Spleen (tissue), 7 donors: ENCODE results near the gene MBD3L5.
A peak's percentile ranks its signal among the peaks of the same experiment; 100 is the strongest.

ENCODE experiments used
- CTCF ChIP-seq, 11 experiments: fragments of 200-600 bp in 7 of 11; fragments of 450-650 bp in 4 of 11; sonication (generic) in 4 of 11; IDR thresholded peaks in 8 of 11; conservative IDR thresholded peaks in 3 of 11; 1 replicate in 7 of 11; 2 replicates in 4 of 11; pipeline versions ENCODE4 v1.4.0 to v1.8.0; 2016 to 2021; ENCODE audit warnings: antibody characterized with exemption in 11 of 11, inconsistent platforms in 4 of 11, mild to moderate bottlenecking in 1 of 11
- POLR2A ChIP-seq, 3 donors: fragments of 450-650 bp; IDR thresholded peaks; one replicate each; pipeline ENCODE4 v1.5.1; 2017; ENCODE audit warnings: antibody characterized with exemption in 3 of 3, mild to moderate bottlenecking in 1 of 3
- POLR2AphosphoS5 ChIP-seq, 3 donors: sonication (generic); formaldehyde crosslinking; IDR thresholded peaks; one replicate each; pipeline ENCODE4 v1.5.1; 2017; ENCODE audit warnings: antibody characterized with exemption in 3 of 3
- donor health status: DM: no; HTN: no; CAD: no; lungs with moderate emphysema.
- donor health status: DM: no; HTN: no; CAD: no.
- donor health status: DM: no; HTN: no; CAD: no.

DNA sequence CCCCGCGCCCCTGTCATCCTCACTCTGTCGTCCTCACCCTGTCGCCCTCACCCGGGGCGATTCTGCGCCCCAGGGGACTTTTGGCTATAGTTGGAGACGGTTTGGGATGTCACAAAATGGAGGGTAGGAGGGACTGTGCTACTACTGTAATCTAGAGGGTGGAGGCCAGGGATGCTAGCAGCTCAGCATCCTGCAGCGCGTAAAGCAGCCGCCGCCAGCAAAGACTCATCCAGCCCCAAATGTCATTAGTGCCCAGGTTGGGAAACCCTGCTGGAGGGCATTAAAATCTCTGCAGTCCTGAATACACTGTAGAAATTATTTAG, 39.5 kb downstream of the MBD3L5 start:
- TF ChIP-seq CTCF (IDR thresholded peaks at IDR 0.05 in 8 of 11, conservative IDR thresholded peaks at IDR 0.05 in 3 of 11) (peak in 1 of 11 experiments; percentile 0), POLR2AphosphoS5 (IDR thresholded peaks at IDR 0.05) (no peak), POLR2A (IDR thresholded peaks at IDR 0.05) (no peak)
